Measurements from ENCODE around the gene MAP2.
"Not testable (repeated sequence)": the region's sequence is repeated elsewhere in the genome, so short reads cannot be mapped to it uniquely, and the experiment has no call there.

The MAP2 gene

DNA sequence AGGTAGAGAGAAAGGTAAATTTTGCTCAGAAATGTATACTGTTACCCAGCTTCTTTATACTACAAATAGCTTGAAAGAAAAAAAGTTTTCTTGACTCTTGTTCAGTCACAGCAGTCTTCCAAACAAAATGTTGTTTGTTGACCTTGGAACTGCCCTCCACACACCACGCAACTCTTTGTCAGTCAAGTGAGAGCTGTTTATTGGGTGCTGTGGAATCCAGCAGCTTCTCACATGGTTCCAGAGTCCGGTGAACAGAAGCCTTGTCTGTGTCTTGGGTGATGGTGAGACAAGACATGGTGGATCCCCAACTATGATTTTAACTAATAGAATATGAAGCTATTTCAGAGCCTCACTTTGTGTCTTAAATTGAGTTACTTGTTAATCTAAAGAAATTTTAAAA, 112.5 kb downstream of the MAP2 start:
- no peak for DNase-seq

DNA sequence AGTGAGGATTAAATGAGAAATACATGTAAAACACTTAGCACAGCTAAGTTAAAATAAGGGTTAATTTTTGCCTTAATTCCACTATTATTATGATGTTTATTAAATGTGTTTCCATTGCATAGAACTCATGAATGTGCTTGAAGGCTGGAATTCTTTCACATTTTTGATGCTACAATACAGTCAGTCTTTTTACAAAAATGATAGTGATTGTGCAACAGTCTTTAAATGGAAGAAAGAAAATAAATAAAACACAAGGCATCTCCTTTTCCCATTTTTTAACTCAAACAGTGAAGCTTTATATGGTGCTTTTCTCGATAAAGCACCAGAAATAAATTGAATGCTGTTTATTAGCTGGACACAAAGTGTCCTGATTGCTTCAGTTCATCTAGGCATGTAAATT, 123.9 kb downstream of the MAP2 start:
- DNase-seq, result no peak

GRCh38 chr2:209549589-209549988, 125.7 kb downstream of the MAP2 start:
- DNase-seq, result no peak

DNA sequence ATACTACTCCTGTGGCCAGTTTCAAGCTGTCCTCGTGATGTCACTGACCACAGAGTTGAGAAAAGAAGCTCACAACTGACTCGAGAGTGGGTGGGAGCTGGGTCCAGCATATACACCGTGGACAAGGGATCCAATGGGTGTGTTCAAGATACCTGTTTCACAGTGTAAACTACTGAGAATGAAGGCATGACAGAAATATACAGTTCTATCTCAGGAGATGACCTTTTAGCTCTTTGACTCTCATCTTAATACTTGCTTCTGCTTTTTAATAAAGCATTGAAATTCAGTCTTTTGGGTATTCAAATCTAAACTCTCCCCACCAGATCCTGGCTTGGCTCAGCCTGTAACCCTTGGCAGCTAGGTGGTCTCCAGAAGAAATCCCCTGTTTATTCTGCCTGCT, 130.1 kb downstream of the MAP2 start:
- no peak for DNase-seq

DNA sequence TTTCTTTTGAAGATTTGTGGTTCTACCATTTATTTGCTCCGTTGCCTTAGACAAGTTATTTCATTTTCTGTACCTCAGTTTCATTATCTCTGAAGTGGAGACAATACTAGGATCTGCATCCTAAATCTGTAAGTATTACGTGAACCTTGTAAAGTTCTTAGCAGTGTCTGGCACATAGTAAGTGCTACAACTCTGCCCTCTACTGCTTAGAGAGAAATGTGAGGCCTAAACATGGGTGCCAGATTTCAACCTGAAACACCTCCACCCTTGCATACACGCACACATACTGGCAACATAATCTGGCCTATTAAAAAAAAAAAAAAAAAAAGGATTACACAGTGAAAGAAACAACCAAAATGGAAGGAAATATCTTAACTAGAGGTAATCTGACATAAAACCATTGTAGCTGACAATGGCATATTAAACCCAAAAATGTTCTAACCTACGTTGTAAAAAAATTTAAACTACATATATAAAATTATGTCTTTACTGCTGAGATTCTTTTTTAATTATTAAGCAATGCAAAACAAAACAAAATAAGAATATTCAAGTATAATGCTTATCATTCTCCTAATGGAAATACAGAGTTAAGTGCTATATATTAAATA, 132.6 kb downstream of the MAP2 start:
- DNase-seq, result peak; percentile 47

GRCh38 chr2:209560911-209561310, 137.1 kb downstream of the MAP2 start:
- DNase-seq, result no peak

DNA sequence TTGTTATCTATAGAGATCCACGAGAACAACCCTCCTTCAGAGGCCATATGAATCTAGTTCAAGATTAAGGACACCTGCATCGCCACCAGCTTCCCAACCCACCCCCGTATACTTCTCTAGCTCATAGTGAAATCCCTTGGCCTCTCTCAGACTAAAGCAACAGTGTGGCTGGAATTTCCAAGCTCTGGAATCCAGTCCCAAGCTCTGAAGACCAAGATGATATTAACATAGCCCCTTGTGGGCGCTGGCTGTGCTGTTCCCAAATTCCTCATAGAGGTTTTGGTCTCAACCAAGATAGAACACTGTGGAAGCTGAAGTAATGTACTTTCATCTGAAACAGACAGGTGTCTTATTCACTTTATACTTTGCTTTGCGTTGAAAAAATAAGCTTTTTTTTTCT, 139.6 kb downstream of the MAP2 start:
- DNase-seq, result no peak

- DNase-seq, result no peak
These were observed 141.0 kb downstream of the MAP2 start for GRCh38 chr2:209564816-209565215.

- peak; percentile 39 for DNase-seq
These were observed 142.2 kb downstream of the MAP2 start for GRCh38 chr2:209565896-209566582.

- DNase-seq, result peak; percentile 58
These were observed 146.3 kb downstream of the MAP2 start for GRCh38 chr2:209570194-209570593.

GRCh38 chr2:209574515-209574914, 150.7 kb downstream of the MAP2 start:
- no peak for DNase-seq

DNA sequence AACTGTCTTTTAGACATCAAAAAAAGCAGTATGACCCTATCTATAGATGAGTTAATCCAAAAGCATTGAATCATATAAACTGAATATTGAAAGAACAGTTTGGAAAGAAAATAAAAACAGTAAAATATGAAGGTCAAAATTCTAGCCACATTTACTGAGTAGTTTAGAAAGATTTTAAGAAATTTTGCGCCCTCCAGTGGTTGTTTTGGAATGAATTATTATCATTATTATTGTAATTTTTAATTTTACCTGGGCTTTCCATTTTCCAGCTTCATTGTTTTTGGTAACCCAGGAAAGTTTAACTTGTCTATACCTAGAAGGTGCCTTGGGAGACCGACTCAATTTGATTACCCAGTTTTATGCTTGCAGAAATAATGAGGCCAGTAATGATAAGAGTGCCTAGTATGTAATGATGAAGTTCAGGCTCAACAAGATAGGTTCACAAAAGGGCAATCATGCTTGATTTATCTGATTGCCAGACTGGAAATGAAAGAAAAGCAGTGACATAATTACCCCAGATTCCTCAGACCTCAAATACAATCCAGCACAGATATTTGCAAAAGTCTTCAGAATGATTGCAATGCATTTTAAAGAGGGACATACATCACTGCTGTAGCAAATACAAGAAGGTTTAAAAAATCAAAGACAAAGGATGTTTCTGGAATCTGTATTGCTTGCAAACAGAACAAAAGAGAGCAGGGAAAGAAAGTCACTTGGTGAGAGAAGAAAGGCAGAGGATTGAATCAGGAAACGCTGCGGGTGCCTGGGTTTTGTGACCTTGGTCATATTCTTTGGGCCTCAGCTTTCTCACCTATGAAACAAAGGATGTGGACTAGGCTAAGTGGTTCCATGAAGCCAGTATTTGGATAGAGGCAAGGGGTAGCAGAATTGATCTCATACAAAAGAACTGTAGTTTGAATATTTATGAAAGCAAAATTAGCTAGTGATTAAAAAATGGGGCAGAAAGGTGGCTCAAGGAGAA, 153.8 kb downstream of the MAP2 start:
- peak; percentile 24 for DNase-seq

- peak; percentile 14 for DNase-seq
These were observed 154.7 kb downstream of the MAP2 start for GRCh38 chr2:209578394-209579001.

DNA sequence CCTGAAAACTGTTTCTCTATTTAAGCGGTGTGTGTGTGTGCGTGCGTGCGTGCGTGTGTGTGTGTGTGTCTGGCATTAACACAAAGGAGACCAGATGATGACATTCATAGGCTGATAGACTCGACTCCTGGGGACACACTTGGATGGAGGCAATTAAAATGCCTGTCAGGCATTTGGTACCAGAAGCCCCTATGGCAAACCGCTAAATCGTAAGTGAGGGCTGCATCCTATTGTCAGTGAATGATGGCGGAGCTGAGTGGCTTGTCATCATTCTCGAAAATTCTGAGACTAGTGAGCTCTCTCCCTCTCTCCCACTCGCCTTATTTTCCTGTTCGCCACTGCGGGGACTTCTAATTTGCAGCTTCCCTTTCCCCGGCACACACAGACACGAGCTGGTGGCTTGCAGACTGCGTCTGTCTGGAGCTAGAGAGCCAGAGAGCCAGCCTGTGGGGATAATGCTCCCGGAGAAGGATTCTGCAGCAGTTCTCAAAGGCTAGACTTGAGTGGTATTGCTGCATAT, 155.4 kb downstream of the MAP2 start:
- DNase-seq, result peak; percentile 80

DNA sequence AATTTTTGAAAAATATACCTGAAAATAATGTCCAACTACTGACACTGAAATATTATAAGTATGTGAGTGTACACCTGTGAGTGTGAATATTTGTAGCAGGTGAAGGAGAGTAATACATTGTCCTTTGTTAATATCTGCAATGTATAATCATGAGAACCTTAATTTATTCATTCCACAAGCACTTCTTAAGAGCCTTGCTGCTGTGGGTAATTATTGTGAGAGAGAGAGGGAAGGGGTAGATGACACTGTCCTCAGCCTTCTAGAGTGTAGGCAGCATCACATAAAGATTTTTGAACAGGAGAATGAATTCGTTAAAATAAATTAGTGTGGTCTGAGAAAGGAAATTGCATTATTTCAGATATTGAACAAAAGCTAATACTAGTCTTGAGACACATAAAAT, 157.2 kb downstream of the MAP2 start:
- peak; percentile 35 for DNase-seq

- DNase-seq, result no peak
These were observed 158.4 kb downstream of the MAP2 start for GRCh38 chr2:209582281-209582680.

DNA sequence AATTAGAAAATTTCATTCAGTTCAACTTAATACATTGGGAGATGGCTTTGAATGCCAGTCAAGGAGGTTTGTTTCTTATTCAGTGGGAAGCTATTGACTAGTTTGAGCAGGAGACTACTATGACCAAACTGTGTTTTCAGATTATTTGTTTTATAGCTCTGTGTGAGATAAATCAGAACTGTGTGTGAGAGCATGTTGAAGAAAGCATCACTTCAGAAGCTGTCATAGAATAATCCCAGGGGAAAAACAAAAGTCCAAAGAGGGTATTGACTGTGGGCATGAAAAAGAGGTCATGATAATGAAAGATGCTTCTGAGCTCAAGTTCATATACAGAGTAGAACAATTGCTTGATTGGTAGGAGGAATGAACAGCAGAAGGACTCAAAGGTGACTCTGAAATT, 160.6 kb downstream of the MAP2 start:
- no peak for DNase-seq

DNA sequence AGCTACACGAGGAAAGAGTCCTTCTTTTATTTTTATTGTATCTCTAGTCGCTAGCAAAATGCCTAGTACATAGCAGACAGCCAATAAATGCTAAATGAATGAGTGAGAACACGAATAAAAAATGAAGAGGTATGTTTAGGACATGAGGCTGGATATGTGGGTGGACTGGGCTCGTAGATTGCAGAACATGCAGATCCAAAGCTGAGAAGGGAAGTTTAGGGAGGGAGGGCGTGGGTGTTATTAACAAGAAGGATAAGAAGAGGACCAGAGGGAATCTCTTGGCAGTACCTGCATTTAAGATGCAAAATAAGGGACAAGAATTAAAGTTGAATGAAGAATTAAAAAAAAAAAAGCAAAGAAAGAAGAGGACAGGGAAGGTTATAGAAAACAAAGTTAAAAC, 161.1 kb downstream of the MAP2 start:
- DNase-seq, result no peak

- peak; percentile 10 for DNase-seq
These were observed 167.2 kb downstream of the MAP2 start for GRCh38 chr2:209591021-209591420.

- DNase-seq, result no peak
These were observed 168.3 kb downstream of the MAP2 start for GRCh38 chr2:209592106-209592505.

GRCh38 chr2:209593930-209594329, 170.1 kb downstream of the MAP2 start:
- DNase-seq, result no peak

DNA sequence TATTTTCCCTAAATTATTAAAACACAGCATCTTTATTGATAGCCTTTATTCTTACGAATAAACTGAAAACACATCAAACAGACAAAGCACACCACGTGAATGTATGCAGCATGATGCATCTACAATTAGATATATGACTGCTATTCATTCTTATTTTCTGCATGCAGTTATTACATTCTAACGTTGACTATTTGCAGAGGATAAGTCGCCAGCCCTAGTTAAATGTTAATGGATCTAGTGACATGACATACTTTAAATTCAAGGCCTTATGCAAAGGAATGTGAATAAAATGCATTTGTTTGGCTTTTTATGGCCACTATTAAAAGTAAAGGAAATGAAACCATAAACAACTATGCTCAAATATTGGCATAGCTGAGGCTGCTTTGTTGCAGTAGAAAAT, 172.4 kb downstream of the MAP2 start:
- DNase-seq, result no peak

- DNase-seq, result not testable (repeated sequence)
These were observed 174.4 kb downstream of the MAP2 start for GRCh38 chr2:209598227-209598626.

Measured in NCI-H1105 treated with DMSO at 0.1 percent for 48 hours (cell line).